HepG2 (cell line): ENCODE measurements around the gene NSMF. TPM values are rescaled to one million over a fixed set of nuclear protein-coding genes. Genes with fewer than 3 reads are reported as not detected.
A peak's percentile ranks its signal among the peaks of the same experiment; 100 is the strongest.

ENCODE experiments used
- DMAP1 ChIP-seq: IDR thresholded peaks from 2 replicates; pipeline ENCODE4 v1.6.1; 2016
- DPF2 ChIP-seq: sonication (generic); formaldehyde crosslinking; IDR thresholded peaks from 2 replicates; pipeline ENCODE4 v1.4.0; 2020; ENCODE audit warnings: mild to moderate bottlenecking, low read depth, missing genetic modification reagents, borderline replicate concordance
- HDAC1 ChIP-seq: sonication (generic); formaldehyde crosslinking; IDR thresholded peaks from 2 replicates; pipeline ENCODE4 v1.5.1; 2020; ENCODE audit warnings: mild to moderate bottlenecking, missing genetic modification reagents
- KDM4B ChIP-seq: sonication (generic); formaldehyde crosslinking; IDR thresholded peaks from 2 replicates; pipeline ENCODE4 v1.4.0; 2020; ENCODE audit warnings: missing genetic modification reagents
- MZF1 ChIP-seq: sonication (generic); formaldehyde crosslinking; IDR thresholded peaks from 2 replicates; pipeline ENCODE4 v1.8.1; 2023; ENCODE audit warnings: mild to moderate bottlenecking, missing genetic modification reagents, borderline replicate concordance
- PATZ1 ChIP-seq: sonication (generic); formaldehyde crosslinking; IDR thresholded peaks from 2 replicates; pipeline ENCODE4 v1.4.0; 2020; ENCODE audit warnings: missing genetic modification reagents
- RAD51 ChIP-seq: fragments of 450-650 bp; IDR thresholded peaks from 2 replicates; pipeline ENCODE4 v1.6.1; 2016; ENCODE audit warnings: borderline replicate concordance
- RNF2 ChIP-seq: fragments of 450-650 bp; conservative IDR thresholded peaks from 2 replicates; pipeline ENCODE4 v1.6.1; 2016; ENCODE audit warnings: low read depth
- SMAD3 ChIP-seq: sonication (generic); formaldehyde crosslinking; IDR thresholded peaks from 2 replicates; pipeline ENCODE4 v1.4.0; 2020; ENCODE audit warnings: missing genetic modification reagents
- THAP8 ChIP-seq: sonication (generic); formaldehyde crosslinking; IDR thresholded peaks from 2 replicates; pipeline ENCODE4 v1.5.1; 2020; ENCODE audit warnings: missing genetic modification reagents, mild to moderate bottlenecking, borderline replicate concordance
- ZBTB26 ChIP-seq: IDR thresholded peaks from 2 replicates; pipeline ENCODE4 v1.6.1; 2016; ENCODE audit warnings: missing compliant biosample characterization, missing genetic modification reagents, borderline replicate concordance
- ZBTB43 ChIP-seq: sonication (generic); formaldehyde crosslinking; conservative IDR thresholded peaks from 2 replicates; pipeline ENCODE4 v1.4.0; 2020; ENCODE audit warnings: missing genetic modification reagents
- ZNF446 ChIP-seq: sonication (generic); formaldehyde crosslinking; IDR thresholded peaks from 2 replicates; pipeline ENCODE4 v1.5.0; 2020; ENCODE audit warnings: mild to moderate bottlenecking, missing genetic modification reagents
- ZNF512 ChIP-seq: sonication (generic); formaldehyde crosslinking; IDR thresholded peaks from 2 replicates; pipeline ENCODE4 v1.4.0; 2020; ENCODE audit warnings: mild to moderate bottlenecking, missing genetic modification reagents
- ZNF607 ChIP-seq: sonication (generic); formaldehyde crosslinking; IDR thresholded peaks from 2 replicates; pipeline ENCODE4 v1.5.1; 2020; ENCODE audit warnings: missing genetic modification reagents, mild to moderate bottlenecking, borderline replicate concordance
- ZNF687 ChIP-seq: sonication (generic); formaldehyde crosslinking; IDR thresholded peaks from 2 replicates; pipeline ENCODE4 v1.5.1; 2020; ENCODE audit warnings: mild to moderate bottlenecking, missing genetic modification reagents, moderate library complexity
- ZNF7 ChIP-seq: IDR thresholded peaks from 2 replicates; pipeline ENCODE4 v1.6.1; 2016; ENCODE audit warnings: missing biosample characterization, missing genetic modification reagents
- ZNF775 ChIP-seq: sonication (generic); formaldehyde crosslinking; IDR thresholded peaks from 2 replicates; pipeline ENCODE4 v1.4.0; 2020; ENCODE audit warnings: missing genetic modification reagents, mild to moderate bottlenecking, moderate library complexity, borderline replicate concordance
- polyA plus RNA-seq, 8 experiments: library from polyadenylated mRNA; depleted of rRNA in 3 of 8; stranded (reverse) in 7 of 8; unstranded in 1 of 8; fragments of >200 nt; fragmentation: Illumina TruSeq in 4 of 8; extraction: Trizol in 4 of 8; gene quantifications; 2 replicates each; pipeline versions ENCODE4 v1.2.1 to v1.2.3, GENCODE V29; 2011 to 2016; ENCODE audit warnings: low read depth in 4 of 8, missing spikeins in 1 of 8, mixed read lengths in 1 of 8; ENCODE audit not compliant: insufficient read depth in 1 of 8
- total RNA-seq, 5 experiments: library from RNA; depleted of rRNA; stranded (reverse); fragments of >200 nt; fragmentation: Illumina TruSeq; extraction: Trizol; gene quantifications; 2 replicates each; pipeline ENCODE4 v1.2.3, GENCODE V29; 2016; ENCODE audit warnings: low read depth in 1 of 5

The NSMF gene
- total and polyA plus RNA-seq, 2 of the 13 experiments (the other 11 are each of a cell fraction or from before 2014, with no cell fraction given): 44.3 to 183 TPM

GRCh38 chr9:137406085-137406760, 52.9 kb downstream of the NSMF start (continued):
- TF ChIP-seq ZNF512 (CRISPR knock-in tag): peak; percentile 48; the same call in 1 of the 2 replicates
- TF ChIP-seq ZNF607: no peak
- no peak for TF ChIP-seq HDAC1 (CRISPR knock-in tag)
- TF ChIP-seq SMAD3 (CRISPR knock-in tag): no peak
- no peak for TF ChIP-seq MZF1 (CRISPR knock-in tag)
- TF ChIP-seq ZBTB43: no peak
- TF ChIP-seq RNF2: no peak
- no peak for TF ChIP-seq ZBTB26 (CRISPR knock-in tag)
- 0 out of 2 replicates have a peak, but pooled peaks have one; percentile 8 for TF ChIP-seq DPF2 (CRISPR knock-in tag)
- TF ChIP-seq THAP8 (CRISPR knock-in tag): no peak
- TF ChIP-seq ZNF7 (CRISPR knock-in tag): no peak
- TF ChIP-seq ZNF775: no peak
- TF ChIP-seq RAD51: no peak
- TF ChIP-seq ZNF446 (CRISPR knock-in tag): no peak
- TF ChIP-seq DMAP1: 0 out of 2 replicates have a peak, but pooled peaks have one; percentile 22
- peak; percentile 81 for TF ChIP-seq PATZ1 (CRISPR knock-in tag)
- TF ChIP-seq ZNF687 (CRISPR knock-in tag): 0 out of 2 replicates have a peak, but pooled peaks have one; percentile 15
- no peak for TF ChIP-seq KDM4B
